C4-2B (cell line): Measurements from ENCODE around the gene PCDHA8.

Source experiments
- H3K27ac ChIP-seq: fragments of 450-650 bp; 2 replicates; pipeline ENCODE4 v1.5.1; 2017
- CTCF ChIP-seq: fragments of 450-650 bp; conservative IDR thresholded peaks from 2 replicates; pipeline ENCODE4 v1.5.1; 2017; ENCODE audit warnings: mild to moderate bottlenecking
- ZFX ChIP-seq: fragments of 450-650 bp; IDR thresholded peaks from 2 replicates; pipeline ENCODE4 v1.6.1; 2017

PCDHA8 gene

DNA sequence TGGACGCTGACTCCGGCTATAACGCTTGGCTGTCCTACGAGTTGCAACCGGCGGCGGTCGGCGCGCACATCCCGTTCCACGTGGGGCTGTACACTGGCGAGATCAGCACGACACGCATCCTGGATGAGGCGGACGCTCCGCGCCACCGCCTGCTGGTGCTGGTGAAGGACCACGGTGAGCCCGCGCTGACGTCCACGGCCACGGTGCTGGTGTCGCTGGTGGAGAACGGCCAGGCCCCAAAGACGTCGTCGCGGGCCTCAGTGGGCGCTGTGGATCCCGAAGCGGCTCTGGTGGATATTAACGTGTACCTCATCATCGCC lies 36.2 kb downstream of the PCDHA8 start:
- TF ChIP-seq CTCF (no peak), ZFX (no peak)
- no peak overlapping the region for H3K27ac ChIP-seq

DNA sequence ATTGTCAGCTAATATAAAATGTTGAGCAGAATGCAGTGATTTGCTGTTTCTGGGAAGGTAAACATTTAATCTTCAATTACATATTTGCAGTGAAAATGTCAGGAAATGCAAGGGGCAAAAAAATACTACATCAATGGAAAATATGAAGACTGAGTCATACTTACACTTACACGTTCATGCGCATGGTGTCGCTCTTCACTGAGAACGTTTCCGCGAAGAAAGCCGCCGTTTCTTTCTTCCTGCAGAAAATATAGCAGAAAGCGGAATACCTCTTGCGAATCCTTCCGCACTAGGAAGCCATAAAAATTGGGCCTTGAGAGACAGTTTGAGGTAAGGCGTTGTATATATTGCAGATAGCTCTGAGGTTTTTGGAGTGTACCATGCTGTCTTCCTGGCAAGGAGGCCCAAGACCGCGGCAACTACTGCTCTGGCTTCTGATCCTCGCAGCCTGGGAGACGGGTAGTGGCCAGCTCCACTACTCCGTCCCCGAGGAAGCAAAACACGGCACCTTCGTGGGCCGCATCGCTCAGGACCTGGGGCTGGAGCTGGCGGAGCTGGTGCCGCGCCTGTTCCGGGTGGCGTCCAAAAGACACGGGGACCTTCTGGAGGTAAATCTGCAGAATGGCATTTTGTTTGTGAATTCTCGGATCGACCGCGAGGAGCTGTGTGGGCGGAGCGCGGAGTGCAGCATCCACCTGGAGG lies 41.1 kb downstream of the PCDHA8 start, which contains the start of gene PCDHA13:
Gene PCDHA13 (plus strand): TSS at position 236 of the 702 bp plus-strand sequence. CDS start 145 bp downstream, at position 381.
- TF ChIP-seq CTCF (peak; percentile 72), ZFX (no peak)
- no peak within 1 kb of the TSS for H3K27ac ChIP-seq

DNA sequence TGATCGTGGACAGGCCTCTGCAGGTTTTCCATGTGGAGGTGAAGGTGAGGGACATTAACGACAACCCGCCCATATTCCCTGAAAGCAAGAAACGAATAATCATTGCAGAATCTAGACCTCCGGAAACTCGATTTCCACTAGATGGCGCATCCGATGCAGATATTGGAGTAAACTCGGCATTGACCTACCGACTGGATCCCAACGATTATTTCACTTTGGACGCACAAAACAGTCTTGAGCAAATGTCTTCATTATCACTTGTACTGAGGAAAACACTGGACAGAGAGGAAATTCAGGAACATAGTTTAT lies 41.6 kb downstream of the PCDHA8 start:
- no peak overlapping the region for H3K27ac ChIP-seq
- TF ChIP-seq ZFX = no peak
- TF ChIP-seq CTCF = peak; percentile 54

- TF ChIP-seq CTCF (no peak), ZFX (no peak)
- H3K27ac ChIP-seq = no peak overlapping the region
Observed at GRCh38 chr5:140883373-140883772, 42.4 kb downstream of the PCDHA8 start.

- TF ChIP-seq ZFX (no peak), CTCF (no peak)
- H3K27ac ChIP-seq = no peak overlapping the region
Observed at GRCh38 chr5:140883927-140884697, 43.1 kb downstream of the PCDHA8 start.
